IPS-18a (cell line): Measurements from ENCODE around the gene RAPGEF2.
"Not testable (repeated sequence)": the region's sequence is repeated elsewhere in the genome, so short reads cannot be mapped to it uniquely, and the experiment has no call there.

ENCODE experiments used
- H3K27ac ChIP-seq: one replicate; pipeline ENCODE4 v1.5.1; 2013; ENCODE audit warnings: low read length
- H3K27me3 ChIP-seq: one replicate; pipeline ENCODE4 v1.6.1; 2013; ENCODE audit warnings: mild to moderate bottlenecking, low read length; ENCODE audit not compliant: control insufficient read depth, insufficient read depth
- H3K36me3 ChIP-seq: one replicate; pipeline ENCODE4 v1.6.1; 2013; ENCODE audit warnings: low read depth, low read length; ENCODE audit not compliant: control insufficient read depth
- H3K4me1 ChIP-seq: one replicate; pipeline ENCODE4 v1.6.1; 2013; ENCODE audit warnings: low read depth, low read length; ENCODE audit not compliant: control insufficient read depth
- H3K4me3 ChIP-seq: one replicate; pipeline ENCODE4 v1.5.1; 2013; ENCODE audit warnings: low read length
- H3K9ac ChIP-seq: one replicate; pipeline ENCODE4 v1.6.1; 2013; ENCODE audit warnings: mild to moderate bottlenecking, low read length, moderate library complexity
- H3K9me3 ChIP-seq: one replicate; pipeline ENCODE4 v1.6.1; 2013; ENCODE audit warnings: low read depth, low read length; ENCODE audit not compliant: control insufficient read depth

The RAPGEF2 gene

GRCh38 chr4:159151689-159152088, 48.8 kb downstream of the RAPGEF2 start:
- H3K36me3 ChIP-seq: no peaks in the 10 kb centered on the region
- no peak overlapping the region for H3K9ac ChIP-seq

GRCh38 chr4:159152181-159152580, 49.3 kb downstream of the RAPGEF2 start:
- Histone ChIP-seq H3K36me3 (no peaks in the 10 kb centered on the region), H3K4me3 (no peak overlapping the region), H3K27ac (no peak overlapping the region), H3K4me1 (peaks cover 14% of the 10 kb centered on the region), H3K9me3 (no peaks in the 10 kb centered on the region), H3K9ac (no peak overlapping the region), H3K27me3 (no peaks in the 10 kb centered on the region)

More at GRCh38 chr4:159151689-159152088, 48.8 kb downstream of the RAPGEF2 start:
- H3K27ac ChIP-seq: no peak overlapping the region
- H3K4me1 ChIP-seq: peaks cover 14% of the 10 kb centered on the region
- H3K4me3 ChIP-seq: no peak overlapping the region
- H3K9me3 ChIP-seq: no peaks in the 10 kb centered on the region
- H3K27me3 ChIP-seq: no peaks in the 10 kb centered on the region

- no peak overlapping the region for H3K4me3 ChIP-seq
- no peak overlapping the region for H3K9ac ChIP-seq
- no peaks in the 10 kb centered on the region for H3K36me3 ChIP-seq
- no peak overlapping the region for H3K27ac ChIP-seq
- no peaks in the 10 kb centered on the region for H3K27me3 ChIP-seq
- H3K9me3 ChIP-seq: no peaks in the 10 kb centered on the region
- H3K4me1 ChIP-seq: peaks cover 28% of the 10 kb centered on the region
Measured at GRCh38 chr4:159153669-159154068, 50.8 kb downstream of the RAPGEF2 start.

DNA sequence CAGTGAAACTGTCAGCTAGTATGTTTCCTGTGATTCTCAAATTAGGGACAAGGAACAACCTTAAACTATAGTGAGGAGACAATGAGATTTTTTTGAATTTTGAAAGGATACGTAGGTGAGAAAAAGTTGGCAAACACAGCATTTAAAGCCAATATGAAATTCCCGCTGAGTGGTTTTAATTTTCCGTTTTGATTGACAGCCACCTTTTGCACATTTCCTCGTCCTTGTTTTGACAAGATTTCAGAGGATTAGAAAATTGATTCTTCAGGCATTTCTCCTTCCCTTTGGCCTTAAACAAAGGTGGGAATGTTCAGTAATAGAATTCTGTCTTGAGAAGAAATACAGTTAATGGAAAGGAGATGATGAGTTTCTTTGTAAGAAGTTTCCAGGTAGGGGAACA, 52.2 kb downstream of the RAPGEF2 start:
- Histone ChIP-seq H3K9me3 (no peaks in the 10 kb centered on the region), H3K4me1 (peaks cover 32% of the 10 kb centered on the region), H3K27ac (no peak overlapping the region), H3K36me3 (no peaks in the 10 kb centered on the region), H3K9ac (no peak overlapping the region), H3K27me3 (no peaks in the 10 kb centered on the region), H3K4me3 (no peak overlapping the region)

- Histone ChIP-seq H3K27me3 (no peaks in the 10 kb centered on the region), H3K4me3 (no peak overlapping the region), H3K4me1 (peaks cover 23% of the 10 kb centered on the region), H3K9me3 (no peaks in the 10 kb centered on the region), H3K9ac (no peak overlapping the region), H3K27ac (no peak overlapping the region), H3K36me3 (no peaks in the 10 kb centered on the region)
Measured at GRCh38 chr4:159158083-159158617, 55.3 kb downstream of the RAPGEF2 start.

DNA sequence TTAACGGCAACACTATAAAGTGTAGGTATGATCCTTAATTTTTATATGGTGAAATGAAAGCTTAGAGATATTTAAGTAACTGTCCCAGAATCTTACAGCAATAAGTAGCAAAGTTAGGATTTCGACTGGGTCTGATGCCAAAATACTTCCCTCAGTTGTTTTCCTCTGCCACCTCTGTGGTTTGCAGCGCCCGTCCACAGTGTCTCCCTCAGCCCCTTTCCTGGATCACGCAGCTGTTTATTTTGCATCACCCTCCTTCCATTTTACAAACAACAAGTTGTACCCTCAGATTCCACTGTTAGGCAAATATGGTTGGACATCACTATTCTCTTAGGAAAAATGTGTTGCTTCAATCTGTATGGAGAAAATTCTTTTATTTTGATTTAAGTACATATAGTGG, 56.1 kb downstream of the RAPGEF2 start:
- H3K9ac ChIP-seq: no peak overlapping the region
- no peak overlapping the region for H3K27ac ChIP-seq
- no peak overlapping the region for H3K4me3 ChIP-seq
- no peaks in the 10 kb centered on the region for H3K9me3 ChIP-seq
- no peaks in the 10 kb centered on the region for H3K27me3 ChIP-seq
- peaks cover 23% of the 10 kb centered on the region for H3K4me1 ChIP-seq
- H3K36me3 ChIP-seq: no peaks in the 10 kb centered on the region

- Histone ChIP-seq H3K36me3 (no peaks in the 10 kb centered on the region), H3K27me3 (no peaks in the 10 kb centered on the region), H3K4me1 (peaks cover 23% of the 10 kb centered on the region), H3K27ac (no peak overlapping the region), H3K9ac (no peak overlapping the region), H3K4me3 (no peak overlapping the region), H3K9me3 (no peaks in the 10 kb centered on the region)
Measured at GRCh38 chr4:159159611-159160010, 56.7 kb downstream of the RAPGEF2 start.

DNA sequence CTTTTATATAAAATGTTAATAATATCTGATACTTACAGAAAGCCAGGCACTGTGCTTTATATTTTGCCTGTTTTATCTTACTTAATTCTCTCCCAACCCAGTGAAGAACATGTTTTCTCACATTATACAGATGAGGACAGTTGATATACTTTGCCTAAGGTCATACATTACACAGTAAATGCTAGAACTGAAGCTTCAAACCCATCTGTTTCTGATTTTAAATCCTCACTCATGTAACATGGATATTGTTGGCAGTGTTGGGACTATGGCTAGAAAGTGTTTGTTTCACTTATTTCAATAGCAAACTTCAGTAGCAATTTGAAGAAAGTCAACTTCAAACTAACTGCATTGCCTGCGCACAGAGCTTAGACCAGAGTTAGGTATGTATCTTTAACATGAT, 57.4 kb downstream of the RAPGEF2 start:
- Histone ChIP-seq H3K27me3 (no peaks in the 10 kb centered on the region), H3K4me1 (peaks cover 23% of the 10 kb centered on the region), H3K9ac (no peak overlapping the region), H3K9me3 (no peaks in the 10 kb centered on the region), H3K36me3 (no peaks in the 10 kb centered on the region), H3K4me3 (no peak overlapping the region), H3K27ac (no peak overlapping the region)

- not testable (repeated sequence) for H3K36me3 ChIP-seq, H3K27me3 ChIP-seq, H3K9me3 ChIP-seq, H3K27ac ChIP-seq, H3K4me3 ChIP-seq
- peaks cover 22% of the 10 kb centered on the region for H3K4me1 ChIP-seq
- H3K9ac ChIP-seq: peak overlapping the region; percentile 7
Measured at GRCh38 chr4:159161436-159161835, 58.6 kb downstream of the RAPGEF2 start.

- Histone ChIP-seq H3K4me1 (peaks cover 14% of the 10 kb centered on the region), H3K9me3 (no peaks in the 10 kb centered on the region)
Measured at GRCh38 chr4:159162576-159162975, 59.7 kb downstream of the RAPGEF2 start.

DNA sequence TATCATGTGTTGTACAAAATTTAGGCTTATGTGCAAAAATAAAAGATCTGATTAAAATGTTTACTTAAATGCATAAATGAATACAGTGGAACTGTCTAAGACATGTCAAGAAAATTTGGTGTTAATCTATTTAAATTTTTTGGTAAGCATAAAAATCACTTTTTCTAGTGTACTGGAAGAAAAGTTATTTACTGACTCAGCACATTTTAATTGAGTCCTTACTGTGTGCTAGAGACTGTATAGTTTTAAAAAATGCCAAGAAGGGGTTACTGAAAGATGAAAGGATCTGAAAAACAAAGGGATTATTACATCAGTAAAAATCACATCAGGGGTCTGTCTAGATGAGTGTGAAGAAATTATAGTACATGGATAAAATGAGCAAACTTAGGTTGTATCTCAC, 60.6 kb downstream of the RAPGEF2 start:
- Histone ChIP-seq H3K4me1 (peaks cover 6% of the 10 kb centered on the region), H3K4me3 (no peak overlapping the region), H3K36me3 (no peaks in the 10 kb centered on the region), H3K27me3 (no peaks in the 10 kb centered on the region), H3K9ac (no peak overlapping the region), H3K9me3 (no peaks in the 10 kb centered on the region), H3K27ac (no peak overlapping the region)

More at GRCh38 chr4:159162576-159162975, 59.7 kb downstream of the RAPGEF2 start:
- no peaks in the 10 kb centered on the region for H3K36me3 ChIP-seq
- H3K27ac ChIP-seq: no peak overlapping the region
- no peaks in the 10 kb centered on the region for H3K27me3 ChIP-seq
- H3K9ac ChIP-seq: no peak overlapping the region
- no peak overlapping the region for H3K4me3 ChIP-seq

- H3K9ac ChIP-seq: no peak overlapping the region
- H3K4me3 ChIP-seq: no peak overlapping the region
- H3K27me3 ChIP-seq: no peaks in the 10 kb centered on the region
- H3K9me3 ChIP-seq: no peaks in the 10 kb centered on the region
- H3K36me3 ChIP-seq: no peaks in the 10 kb centered on the region
- no peak overlapping the region for H3K27ac ChIP-seq
- H3K4me1 ChIP-seq: peaks cover 5% of the 10 kb centered on the region
Measured at GRCh38 chr4:159169404-159170302, 66.8 kb downstream of the RAPGEF2 start.
